ENCODE data around the gene SOBP.

Gene SOBP

DNA sequence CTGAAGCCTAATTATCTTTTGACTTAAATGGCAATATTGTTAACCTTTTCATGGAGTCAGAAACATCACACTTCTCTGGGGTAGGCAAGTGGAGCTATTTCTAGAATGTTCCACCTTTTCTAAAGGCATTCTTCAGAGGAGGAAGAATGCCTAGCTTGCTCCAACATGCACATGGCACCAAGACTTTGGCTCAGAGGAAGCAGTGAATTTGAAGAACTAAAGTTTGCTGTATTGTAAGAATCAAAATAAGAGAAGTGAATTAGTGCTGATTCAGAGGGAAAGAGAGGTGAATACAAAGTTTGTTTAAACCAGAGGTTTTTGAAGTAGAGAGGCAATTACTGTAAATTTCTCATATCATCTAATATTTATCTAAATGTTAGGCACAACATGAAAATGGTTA is 92.2 kb downstream of the SOBP start:
- no peak for DNase-seq (ENCODE audit: low read depth in 1 of 2, low spot score in 1 of 2)

DNA sequence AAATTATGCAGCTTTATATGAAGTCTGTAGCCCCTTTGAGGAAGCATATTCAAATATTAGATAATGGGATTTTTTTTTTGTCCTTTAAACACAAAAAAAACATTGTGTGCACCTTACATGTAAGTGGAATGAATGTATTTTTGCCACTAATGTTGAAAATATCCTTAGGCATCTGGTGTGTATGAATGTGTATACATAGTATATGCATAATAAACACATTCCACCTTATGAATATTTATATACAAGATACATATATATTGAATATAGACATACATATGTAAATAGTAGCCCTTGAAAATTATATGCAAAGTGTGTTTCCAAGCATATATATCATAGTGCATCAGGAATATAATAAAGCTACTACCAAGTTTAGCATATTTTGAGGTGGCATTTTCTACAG is 94.8 kb downstream of the SOBP start:
- no peak for DNase-seq (ENCODE audit: low read depth in 1 of 2, low spot score in 1 of 2)

DNA sequence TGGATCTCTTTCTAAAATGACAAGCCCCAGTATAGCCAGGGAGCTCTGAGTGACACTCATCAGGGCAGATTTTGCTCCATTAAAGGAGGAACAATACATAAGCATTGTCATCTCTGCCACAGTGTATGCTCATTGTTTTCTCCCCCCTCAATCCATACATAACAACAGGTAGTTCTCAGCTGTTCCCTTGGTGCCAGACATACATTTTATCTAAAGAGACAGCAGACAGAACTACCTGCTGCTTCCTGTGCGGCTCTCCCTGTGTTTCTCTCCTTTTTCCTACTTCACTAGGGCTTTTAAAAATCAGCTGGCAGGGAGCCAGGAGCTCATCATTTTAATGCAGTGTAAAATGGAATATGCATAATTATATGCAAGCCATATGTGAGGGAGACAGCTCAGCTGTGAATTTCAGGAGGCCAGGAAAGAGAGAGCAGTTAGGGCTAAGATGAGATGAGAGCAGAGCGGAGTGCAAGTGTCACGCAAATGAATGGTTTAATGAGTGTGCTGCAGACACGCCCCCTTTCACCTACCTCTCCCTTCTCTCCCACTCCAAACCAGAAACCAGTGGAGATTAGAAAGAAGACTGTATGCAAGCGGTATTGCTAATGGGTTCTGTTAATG is 96.0 kb downstream of the SOBP start:
- DNase-seq (ENCODE audit: low read depth in 1 of 2, low spot score in 1 of 2): no peak

DNA sequence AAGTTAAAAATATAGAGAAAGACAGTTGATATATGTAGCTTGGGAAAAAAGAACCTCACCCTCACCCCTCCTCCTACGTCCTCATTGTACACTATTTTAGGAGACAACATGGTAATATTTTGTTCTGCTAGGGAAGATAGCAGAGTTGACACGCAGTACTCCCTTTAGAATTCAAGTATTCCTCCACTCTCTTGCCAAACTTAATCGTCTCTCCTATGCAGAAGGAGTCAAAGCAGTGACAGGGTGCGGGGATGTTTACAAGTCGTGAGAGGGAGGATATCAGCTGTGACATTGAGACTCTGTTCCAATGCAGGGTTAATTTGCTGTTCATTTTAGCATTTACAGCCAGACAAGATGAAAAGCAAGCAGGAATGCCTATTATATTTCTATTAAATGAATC is 97.5 kb downstream of the SOBP start:
- DNase-seq (ENCODE audit: low read depth in 1 of 2, low spot score in 1 of 2): no peak

DNA sequence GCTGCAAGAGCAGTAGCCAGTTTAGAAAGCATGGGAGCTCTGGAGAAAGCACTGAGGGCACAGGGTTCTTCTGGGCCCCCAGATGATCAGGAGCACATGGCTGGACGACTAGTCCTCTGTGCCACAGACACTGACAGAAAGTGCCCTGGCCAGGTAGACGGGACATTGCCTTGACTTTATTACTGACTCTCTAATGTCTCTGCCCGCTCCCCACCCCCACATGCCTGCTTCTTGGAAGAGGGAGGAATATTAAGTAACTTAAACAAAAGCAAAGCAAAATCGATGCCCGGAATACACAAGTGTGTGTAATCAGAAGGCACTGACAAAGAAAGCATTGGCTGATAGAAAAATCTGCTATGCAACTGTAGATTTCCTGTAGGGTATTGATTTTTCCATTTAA is 99.3 kb downstream of the SOBP start:
- DNase-seq (ENCODE audit: low read depth in 1 of 2, low spot score in 1 of 2): no peak

DNA sequence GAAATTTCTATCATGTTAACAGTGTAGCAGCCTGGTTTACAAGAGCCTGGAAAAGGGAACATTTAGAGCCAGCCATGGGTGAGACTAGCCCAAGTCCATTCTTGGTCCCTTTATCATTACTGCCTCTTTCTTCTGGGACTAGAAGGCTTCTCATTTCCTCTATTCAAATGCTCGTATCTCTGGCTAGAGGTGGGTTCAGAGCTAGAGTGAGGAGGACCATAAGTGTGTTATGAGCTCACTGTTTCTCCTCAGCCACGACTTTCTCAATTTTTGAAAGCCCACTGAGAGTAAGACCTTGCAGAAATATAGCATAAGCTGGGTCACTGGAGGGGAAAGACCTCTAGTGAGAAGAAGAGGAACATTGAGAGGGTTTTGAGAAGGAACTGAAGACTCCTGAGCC is 100.0 kb downstream of the SOBP start:
- no peak for DNase-seq (ENCODE audit: low read depth in 1 of 2, low spot score in 1 of 2)

DNA sequence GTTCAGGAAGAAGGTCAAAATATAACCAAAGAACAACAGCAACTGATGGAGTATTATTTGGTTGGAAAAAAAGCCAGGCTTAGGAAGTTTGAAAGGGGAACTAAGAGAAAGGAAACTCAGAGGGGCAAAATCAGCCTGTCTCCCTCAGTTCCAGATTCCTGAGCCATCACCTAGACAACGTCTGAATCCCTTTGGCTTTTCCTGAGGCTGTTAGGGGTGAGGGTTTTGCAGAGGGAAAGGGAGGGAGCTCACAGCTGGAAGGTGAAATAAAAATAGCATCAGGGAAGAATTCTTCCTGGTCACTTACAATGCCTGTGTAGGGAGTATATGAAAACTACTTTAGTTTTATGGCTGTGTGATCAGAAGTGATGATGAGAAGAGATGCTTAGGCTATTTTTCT is 100.5 kb downstream of the SOBP start:
- no peak for DNase-seq (ENCODE audit: low read depth in 1 of 2, low spot score in 1 of 2)

DNA sequence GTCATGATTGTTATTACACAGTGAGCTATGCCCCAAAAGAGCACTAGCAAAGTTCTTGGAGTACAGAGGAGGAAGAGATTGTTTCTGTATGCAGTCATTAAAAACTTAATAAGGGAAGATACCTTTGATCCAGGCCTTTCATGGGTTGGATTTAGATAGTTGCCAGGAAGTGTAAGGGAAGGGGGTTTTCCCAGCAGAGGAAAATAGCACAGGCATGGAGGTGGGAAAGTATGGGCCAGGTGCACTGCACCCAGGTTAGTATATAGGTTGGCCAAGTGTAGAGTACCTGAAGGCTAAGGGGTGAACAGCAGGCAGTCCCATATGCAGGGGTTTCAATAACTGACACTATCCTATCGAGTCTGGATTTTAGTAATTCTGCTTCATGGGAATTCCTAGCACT is 101.4 kb downstream of the SOBP start:
- no peak for DNase-seq (ENCODE audit: low read depth in 1 of 2, low spot score in 1 of 2)

DNA sequence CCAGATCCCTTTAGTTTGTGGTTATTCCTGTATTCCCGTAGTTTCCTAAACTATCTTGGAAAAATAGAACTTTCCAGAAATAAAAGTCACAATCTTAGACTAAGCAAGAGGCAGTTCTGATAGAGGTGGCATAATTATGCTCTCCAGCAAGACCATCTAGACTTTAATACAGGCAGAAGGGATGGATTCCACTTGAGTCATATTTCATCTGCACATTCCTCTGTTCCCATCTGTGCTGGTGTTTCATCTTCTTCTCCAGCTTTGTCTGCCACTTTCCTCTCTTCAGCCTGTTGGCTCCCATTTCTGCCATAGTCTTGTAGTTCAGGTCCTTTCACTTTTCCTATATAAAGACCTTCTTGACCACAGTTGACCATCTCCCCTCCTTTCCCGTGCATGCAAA is 102.9 kb downstream of the SOBP start:
- DNase-seq (ENCODE audit: low read depth in 1 of 2, low spot score in 1 of 2): no peak

DNA sequence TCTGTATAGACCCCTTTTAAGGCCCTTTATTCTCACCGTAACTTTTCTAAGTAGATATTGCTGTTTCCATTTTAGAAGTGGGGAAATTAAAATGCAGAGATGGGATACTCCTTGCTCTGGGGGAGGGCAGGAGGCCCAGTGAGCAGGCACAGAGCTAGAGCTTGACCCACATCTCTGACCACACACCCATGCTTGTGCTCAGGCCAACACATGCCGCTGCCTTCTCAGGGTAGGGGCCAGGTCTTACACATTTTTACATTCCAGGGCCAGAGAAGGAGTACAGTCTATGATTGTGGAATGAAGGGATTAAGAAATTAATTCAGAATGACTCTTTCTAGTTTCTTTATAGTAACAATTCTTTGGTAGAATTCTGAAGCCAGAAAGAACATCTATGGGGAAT is 104.8 kb downstream of the SOBP start:
- DNase-seq (ENCODE audit: low read depth in 1 of 2, low spot score in 1 of 2): no peak

DNA sequence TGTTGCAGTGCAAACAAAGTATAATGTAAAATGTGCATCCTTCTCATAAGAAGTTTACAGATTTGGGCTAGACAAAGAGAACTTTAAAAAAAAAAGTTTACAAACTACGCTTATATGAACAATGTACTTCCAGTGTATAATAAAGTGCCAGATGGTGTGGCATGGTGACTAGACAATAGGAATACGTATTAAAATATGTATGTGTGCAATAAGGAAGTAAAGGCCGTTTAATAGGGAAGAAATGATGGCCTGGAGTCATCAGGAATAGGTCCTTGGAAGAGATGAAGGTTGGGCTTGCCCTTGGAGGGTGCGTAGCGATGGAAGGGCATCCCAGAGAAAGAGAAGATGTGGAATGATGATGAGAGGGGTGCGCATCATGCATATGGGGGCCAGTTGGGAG is 108.2 kb downstream of the SOBP start:
- no peak for DNase-seq (ENCODE audit: low read depth in 1 of 2, low spot score in 1 of 2)

DNA sequence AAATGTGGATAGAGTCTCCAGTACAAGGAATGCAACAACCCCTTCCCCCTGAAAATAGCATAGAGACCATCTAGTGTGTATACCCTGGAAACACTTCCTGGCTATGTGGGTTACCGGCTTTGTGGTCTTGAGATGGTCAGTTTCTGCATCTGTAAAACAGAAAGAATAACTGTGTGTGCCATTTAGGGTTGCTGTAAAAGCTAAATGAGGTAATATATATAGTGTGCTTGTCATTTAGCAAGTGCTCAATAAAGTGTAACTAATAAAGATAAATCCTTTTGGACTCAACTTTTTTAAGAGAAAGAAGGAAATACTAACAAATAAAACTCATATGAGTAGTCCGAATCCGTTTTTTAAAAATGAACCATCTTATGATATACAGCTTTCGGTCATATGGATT is 109.1 kb downstream of the SOBP start:
- DNase-seq (ENCODE audit: low read depth in 1 of 2, low spot score in 1 of 2): no peak

DNA sequence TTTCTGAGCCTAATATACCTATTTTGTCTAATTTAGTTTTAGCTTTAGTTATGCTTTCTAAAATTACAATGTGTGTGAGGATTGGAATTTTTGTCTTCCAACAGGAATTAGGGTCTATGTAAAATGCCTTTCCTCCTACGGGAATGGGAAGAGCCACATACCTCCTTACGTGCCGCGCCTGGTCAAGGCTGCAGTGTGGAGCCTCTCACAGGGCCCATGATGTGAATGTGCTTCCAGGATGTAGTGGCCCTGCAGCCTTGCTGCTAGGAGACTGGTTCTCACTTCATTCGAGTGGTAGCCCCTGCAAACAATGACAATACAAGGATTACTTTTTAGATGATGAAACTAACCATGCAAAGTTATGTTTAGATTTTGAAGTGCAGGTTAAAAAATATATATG is 110.2 kb downstream of the SOBP start:
- no peak for DNase-seq (ENCODE audit: low read depth in 1 of 2, low spot score in 1 of 2)

DNA sequence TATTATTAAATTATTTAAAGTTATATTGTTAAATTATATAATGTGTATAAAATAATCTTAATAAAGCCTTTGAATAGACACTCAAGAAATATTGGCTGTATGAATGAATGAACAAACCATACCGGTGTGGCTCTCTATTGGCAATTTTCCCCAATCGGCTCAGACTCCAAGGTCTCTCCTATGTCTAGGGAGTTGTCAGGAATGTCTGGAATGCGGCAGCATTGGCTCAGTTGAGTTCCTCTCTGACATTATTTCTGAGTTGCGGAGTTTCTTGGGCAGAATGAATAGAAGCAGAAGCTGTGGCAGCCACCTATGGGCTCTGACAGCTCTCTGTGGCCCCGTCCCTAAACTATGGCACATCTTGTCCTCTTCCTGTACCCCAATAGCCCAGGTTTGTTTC is 111.0 kb downstream of the SOBP start:
- DNase-seq (ENCODE audit: low read depth in 1 of 2, low spot score in 1 of 2): no peak

DNA sequence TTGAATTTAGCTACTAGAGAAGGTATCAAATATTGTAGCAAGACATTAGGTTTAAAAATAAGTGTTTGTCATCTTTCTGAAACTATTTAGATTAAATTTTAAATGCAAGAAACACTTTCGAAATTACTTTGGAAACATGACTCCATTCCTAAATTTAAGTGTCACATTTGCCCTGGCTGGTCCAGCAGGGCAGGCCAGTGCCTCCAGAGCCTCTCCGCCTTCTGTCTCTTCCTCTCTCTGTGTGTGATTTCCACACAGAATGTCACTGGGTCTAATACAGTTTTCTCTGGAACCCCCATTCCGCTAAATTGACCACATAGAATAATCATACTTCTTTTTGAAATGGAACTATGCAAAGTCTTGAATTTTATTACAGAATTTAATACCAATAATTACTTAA is 111.5 kb downstream of the SOBP start:
- DNase-seq (ENCODE audit: low read depth in 1 of 2, low spot score in 1 of 2): no peak

DNA sequence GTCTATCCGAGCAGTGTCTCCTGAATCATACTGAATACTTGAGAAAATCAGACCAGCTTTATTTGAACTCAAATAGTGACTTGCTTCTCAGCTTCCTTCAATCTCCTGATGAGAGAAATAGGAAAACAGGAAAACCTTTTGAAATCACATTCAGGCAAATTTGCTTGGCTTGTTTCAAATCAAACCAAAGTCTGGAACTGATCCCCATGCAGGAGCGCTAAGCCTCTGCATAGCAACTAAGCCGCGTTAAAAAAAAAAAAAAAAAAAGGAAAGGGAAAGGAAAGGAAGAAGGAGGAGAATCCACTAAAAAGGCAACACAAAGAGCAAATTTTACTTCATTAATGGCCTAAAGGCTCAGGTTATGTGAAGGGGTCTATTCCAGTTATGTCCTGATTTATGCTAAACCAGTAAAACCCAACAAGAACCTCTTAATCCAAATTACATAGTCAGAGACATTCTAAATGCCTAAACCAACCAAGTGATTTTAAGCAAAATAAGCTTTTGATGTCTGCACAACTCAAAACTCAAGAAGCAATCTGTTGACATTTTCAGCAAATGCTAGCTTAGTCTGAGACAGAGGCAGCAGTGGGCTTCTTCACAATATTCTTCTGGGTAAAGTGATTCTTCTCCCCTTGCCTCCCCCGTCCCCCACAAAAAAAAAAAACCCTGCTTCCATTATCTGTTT is 112.5 kb downstream of the SOBP start:
- no peak for DNase-seq (ENCODE audit: low read depth in 1 of 2, low spot score in 1 of 2)

DNA sequence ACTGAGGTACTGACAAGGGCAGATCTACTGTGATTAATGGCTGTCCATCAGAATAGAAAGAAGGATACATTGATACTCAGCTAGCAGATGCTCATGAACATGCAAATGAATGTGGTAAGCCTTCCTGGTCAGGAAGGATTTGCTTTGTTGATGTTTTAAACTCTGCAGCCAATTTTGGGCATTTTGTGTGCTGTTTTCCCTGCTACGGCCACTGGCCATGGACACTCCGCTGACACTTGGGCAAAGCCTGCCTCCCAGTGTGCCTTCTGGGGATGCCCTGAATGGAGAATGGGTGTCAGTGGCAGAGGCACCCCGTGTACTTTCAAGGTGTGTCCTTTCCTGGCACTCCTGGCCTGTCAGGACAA is 113.1 kb downstream of the SOBP start:
- no peak for DNase-seq (ENCODE audit: low read depth in 1 of 2, low spot score in 1 of 2)

DNA sequence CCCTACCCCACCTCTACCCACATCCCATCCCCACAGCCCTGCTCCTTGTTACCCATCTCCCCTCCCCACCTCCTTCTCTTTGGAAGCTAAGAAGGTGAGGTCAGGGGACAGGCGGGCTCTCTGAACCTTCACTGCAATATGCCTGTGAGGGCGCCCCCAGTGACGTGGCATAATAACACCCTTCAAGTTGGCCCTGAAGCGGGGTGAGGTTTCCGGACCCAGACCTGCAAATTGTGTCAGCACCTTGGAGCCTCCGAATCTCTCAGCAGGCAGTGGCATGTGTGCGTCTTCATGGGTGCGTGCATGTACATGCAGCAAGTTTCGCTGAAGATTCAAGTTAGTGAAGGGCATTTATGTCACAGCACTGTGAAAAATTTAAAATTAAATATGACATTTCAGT is 114.6 kb downstream of the SOBP start:
- no peak for DNase-seq (ENCODE audit: low read depth in 1 of 2, low spot score in 1 of 2)

DNA sequence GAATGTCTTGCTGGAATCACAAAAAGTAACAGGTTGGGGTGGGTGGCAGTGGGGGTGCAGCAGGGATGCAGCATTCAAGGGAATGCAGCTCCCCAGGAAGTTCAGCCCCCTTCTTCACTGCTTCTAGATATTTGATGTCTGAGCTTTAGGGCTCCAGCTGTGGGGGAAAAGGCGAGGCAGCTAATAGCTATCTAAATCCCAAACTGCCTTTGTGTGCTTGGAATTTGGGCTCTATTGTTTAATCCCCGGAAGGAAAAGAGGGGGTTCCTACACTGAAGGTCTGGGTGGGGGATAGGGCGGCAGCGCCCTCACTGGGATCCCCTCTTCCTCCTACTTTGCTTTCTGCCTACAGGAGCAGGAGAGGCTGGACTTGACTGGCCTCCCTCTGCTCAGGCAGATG is 116.5 kb downstream of the SOBP start:
- DNase-seq (ENCODE audit: low read depth in 1 of 2, low spot score in 1 of 2): no peak

DNA sequence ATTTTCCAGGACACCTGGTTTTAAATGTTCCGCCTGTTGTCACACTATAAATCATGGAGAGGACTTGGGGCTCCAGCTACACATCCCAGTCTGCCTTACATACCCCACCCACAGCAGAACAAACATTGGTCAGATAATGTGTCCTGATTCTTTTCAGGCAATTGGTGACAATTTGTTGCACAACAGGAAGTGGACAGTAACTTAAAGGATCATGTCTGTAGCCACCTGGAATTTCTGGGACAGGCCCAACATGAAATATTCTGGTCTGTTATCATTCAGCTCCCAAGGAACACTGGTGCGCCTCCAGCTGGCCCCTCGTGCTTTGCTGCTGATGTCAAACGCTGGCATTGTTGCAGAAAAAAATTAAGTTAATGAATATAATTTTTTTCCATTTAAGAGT is 117.2 kb downstream of the SOBP start:
- no peak for DNase-seq (ENCODE audit: low read depth in 1 of 2, low spot score in 1 of 2)

DNA sequence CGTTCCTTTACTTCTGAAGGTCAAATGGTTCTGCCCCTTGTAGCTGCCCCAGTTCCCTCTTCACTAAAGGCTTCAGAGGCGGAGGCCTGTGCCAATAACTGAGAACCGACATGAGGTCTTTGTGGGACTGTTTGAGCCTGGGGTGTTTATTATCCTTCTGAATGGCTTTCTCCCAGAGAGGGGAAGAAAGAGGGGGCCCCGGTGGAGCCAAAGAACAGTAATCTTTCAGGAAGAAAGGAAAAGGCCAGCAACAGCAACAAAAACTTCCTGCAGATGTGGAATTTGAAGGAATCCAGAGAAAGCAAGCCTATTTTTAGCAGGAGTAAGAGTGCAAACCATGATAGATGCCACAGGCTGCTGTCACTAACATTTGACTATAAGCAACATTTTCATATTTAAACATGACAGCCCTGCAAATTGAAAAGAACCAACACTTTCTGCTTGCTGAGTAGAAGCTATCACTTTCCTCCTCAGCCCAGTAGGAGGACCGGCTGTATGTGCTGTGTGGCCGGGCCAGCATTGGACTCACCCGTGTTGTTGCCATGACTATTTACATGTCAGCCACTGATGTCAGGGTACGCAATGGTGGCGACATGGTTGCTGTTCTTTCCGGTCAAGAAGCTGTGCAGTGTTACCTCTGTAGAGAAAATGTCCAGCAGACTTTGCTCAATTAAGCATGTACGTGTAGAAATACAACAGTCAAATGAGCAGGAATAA is 121.3 kb downstream of the SOBP start:
- DNase-seq (ENCODE audit: low read depth in 1 of 2, low spot score in 1 of 2): no peak

DNA sequence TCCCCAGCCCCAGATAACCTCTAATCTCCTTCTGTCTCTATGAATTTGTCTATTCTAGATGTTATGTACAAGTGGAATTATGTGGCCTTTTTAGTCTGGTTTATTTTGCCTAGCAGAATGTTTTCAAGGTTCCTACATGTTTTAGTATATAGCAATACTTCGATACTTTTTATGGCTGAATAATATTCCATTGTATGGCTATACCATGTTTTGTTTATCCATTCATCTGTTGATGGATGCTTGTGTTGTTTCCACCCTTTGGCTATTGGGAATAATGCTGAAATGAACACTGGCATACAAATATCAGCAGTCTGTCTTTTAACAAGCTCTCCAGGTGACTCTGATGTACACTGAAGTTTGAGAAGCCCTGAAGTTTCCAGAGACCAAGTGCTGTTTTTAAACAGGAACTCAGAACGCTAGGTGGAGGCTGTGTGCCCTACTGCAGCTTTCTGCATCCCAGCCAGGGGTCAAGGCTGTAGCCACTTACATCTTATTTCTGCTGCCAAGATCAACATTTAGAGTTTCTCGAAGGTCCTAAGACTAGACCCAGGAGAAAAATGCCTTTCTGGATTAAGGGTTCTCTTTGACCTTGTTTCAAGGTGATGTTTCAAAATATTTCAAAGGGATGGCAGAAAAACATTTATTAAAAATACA is 123.0 kb downstream of the SOBP start:
- no peak for DNase-seq (ENCODE audit: low read depth in 1 of 2, low spot score in 1 of 2)
